ENCODE data around the gene GRAMD2B. TPM values are rescaled to one million over a fixed set of nuclear protein-coding genes. Genes with fewer than 3 reads are reported as not detected.

The GRAMD2B gene
- total and polyA plus RNA-seq, 2 of the 8 experiments (the other 6 are each of a cell fraction or from before 2014, with no cell fraction given) = 6.4 to 9.4 TPM

DNA sequence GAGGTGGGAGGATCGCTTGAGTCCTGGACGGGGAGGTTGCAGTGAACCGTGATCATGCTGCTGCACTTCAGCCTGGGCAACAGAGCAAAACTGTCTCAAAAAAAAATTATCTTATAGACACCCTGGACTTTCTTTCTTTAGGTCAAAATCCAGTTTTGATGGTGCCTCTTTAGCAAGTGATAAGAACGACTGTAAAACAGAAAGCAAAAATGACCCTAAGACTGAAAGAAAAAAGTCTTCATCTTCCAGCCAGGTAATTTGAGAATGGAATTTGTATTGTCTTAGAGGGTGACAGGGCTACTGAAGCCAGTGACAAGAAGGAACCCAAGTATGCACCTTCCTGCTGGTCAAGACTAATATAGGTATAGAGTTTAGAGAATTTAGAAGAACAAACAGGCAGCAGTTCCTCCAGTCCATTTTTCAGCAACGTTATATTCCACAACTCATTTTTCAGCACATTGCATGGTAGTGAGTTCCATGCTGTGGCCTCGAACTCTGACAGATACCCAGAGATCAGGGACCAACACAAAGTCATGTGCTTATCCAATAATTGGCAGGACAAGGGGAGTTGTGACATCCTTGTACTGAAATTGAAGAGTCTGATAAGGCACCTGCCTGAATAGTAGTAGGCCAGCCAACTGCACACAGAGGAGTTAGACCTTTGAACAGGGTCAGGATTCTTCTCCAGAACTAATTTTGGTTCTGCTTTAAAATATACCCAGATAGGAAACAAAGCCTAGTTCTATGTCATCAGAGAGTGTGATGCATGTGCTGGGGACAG lies 46.5 kb downstream of the GRAMD2B start:
- peaks cover 0 to 31% (median 6%) of the 10 kb centered on the region in 4 experiments; a peak in 4 of 8 replicates for H3K36me3 ChIP-seq (ENCODE audit: control insufficient read depth in 2 of 4, insufficient read depth in 4 of 4, low read length in 3 of 4)
- H3K18ac ChIP-seq (ENCODE audit: extremely low read depth, low read length) = no peak overlapping the region
- H3K23me2 ChIP-seq (ENCODE audit: low read depth, low read length) = no peaks in the 10 kb centered on the region
- no peak overlapping the region for H2BK120ac ChIP-seq (replicated peaks; ENCODE audit: low read depth, low read length)
- no peaks in the 10 kb centered on the region for H3K79me2 ChIP-seq (ENCODE audit: control insufficient read depth in 1 of 2, insufficient read depth in 2 of 2, low read length in 2 of 2)
- peaks cover 0 to 2% of the 10 kb centered on the region in 2 experiments for H4K20me1 ChIP-seq (replicated peaks in 1 of 2; ENCODE audit: control insufficient read depth in 1 of 2, insufficient read depth in 2 of 2, low read length in 2 of 2)
- 91% methylated on average over 6 of the region's 6 CpGs; no CpG with 5 or more reads in 1 of the 2 experiments for WGBS, 2 experiments (ENCODE audit: extremely low coverage in 1 of 2, insufficient coverage in 1 of 2, insufficient read length in 1 of 2, insufficient replicate concordance in 2 of 2, low coverage in 1 of 2, low lambda C conversion rate in 2 of 2, missing lambda C conversion rate in 1 of 2)
- no peak overlapping the region for H3K4ac ChIP-seq (replicated peaks; ENCODE audit: insufficient read length, low read depth, low read length)
- H3K14ac ChIP-seq (ENCODE audit: insufficient read length) = no peak overlapping the region
- no peak overlapping the region for H4K5ac ChIP-seq (ENCODE audit: insufficient read length, low read depth, low read length)
- no peak overlapping the region for H4K8ac ChIP-seq (ENCODE audit: extremely low read depth, insufficient read depth, low read length)
- peaks cover 3 to 12% (median 4%) of the 10 kb centered on the region in 4 experiments; a peak in 6 of 7 replicates for H3K4me1 ChIP-seq (replicated peaks in 1 of 4; ENCODE audit: control insufficient read depth in 3 of 4, insufficient read depth in 4 of 4, low read length in 3 of 4)
- H3K27ac ChIP-seq (ENCODE audit: low read depth, low read length) = no peak overlapping the region
- H2BK20ac ChIP-seq (ENCODE audit: low read length) = no peak overlapping the region
- POLR2A ChIA-PET (ENCODE audit: partially characterized antibody) = no interaction called here
- H3K27me3 ChIP-seq (replicated peaks in 1 of 4; ENCODE audit: control insufficient read depth in 3 of 4, extremely low read depth in 1 of 4, insufficient read depth in 3 of 4, low read length in 3 of 4) = no peaks in the 10 kb centered on the region; a peak in 1 of 7 replicates
- H2BK12ac ChIP-seq (ENCODE audit: low read depth, low read length) = no peak overlapping the region
- no peak overlapping the region for H2BK15ac ChIP-seq (ENCODE audit: low read length)
- no peak overlapping the region for H4K91ac ChIP-seq (replicated peaks; ENCODE audit: insufficient read length, low read length)
- no peak for DNase-seq (ENCODE audit: low read depth in 1 of 2, low spot score in 2 of 2)
- H2BK5ac ChIP-seq (ENCODE audit: low read depth, low read length) = no peak overlapping the region
- no peak overlapping the region for H3K56ac ChIP-seq (replicated peaks; ENCODE audit: insufficient read length, low read depth, low read length)
- no peak overlapping the region for H2AFZ ChIP-seq (ENCODE audit: low read length)
- H3K79me1 ChIP-seq (ENCODE audit: low read depth, low read length) = peaks cover 2% of the 10 kb centered on the region; the same call in 1 of the 2 replicates
- FAIRE-seq = no peak
- H3K4me2 ChIP-seq (ENCODE audit: insufficient read depth in 1 of 2, low read depth in 2 of 2, low read length in 2 of 2) = no peak overlapping the region
- H2AK5ac ChIP-seq (ENCODE audit: low read depth, low read length) = no peak overlapping the region
- no peak overlapping the region for H3K9ac ChIP-seq (replicated peaks in 1 of 4; ENCODE audit: extremely low read depth in 1 of 4, low read depth in 3 of 4, low read length in 3 of 4)
- no peak overlapping the region for H3K4me3 ChIP-seq (ENCODE audit: extremely low read depth in 1 of 4, insufficient read depth in 2 of 4, low read depth in 3 of 4, low read length in 4 of 4)
- no peaks in the 10 kb centered on the region for H3K9me3 ChIP-seq (ENCODE audit: insufficient read depth in 2 of 2, low read depth in 1 of 2, low read length in 1 of 2)
- CTCF ChIA-PET (ENCODE audit: partially characterized antibody) = no interaction called here
- no peak overlapping the region for H3K23ac ChIP-seq (ENCODE audit: insufficient read length)
- TF ChIP-seq GABPA (IDR thresholded peaks at IDR 0.05; ENCODE audit: borderline replicate concordance, insufficient read depth, low read length) (no peak), SIRT6 (IDR thresholded peaks at IDR 0.05; ENCODE audit: low read length) (no peak), SAP30 (IDR thresholded peaks at IDR 0.05; ENCODE audit: insufficient read depth, insufficient replicate concordance, low read length) (no peak), SP2 (IDR thresholded peaks at IDR 0.05; ENCODE audit: low read length) (no peak), POLR2A (IDR thresholded peaks at IDR 0.05; ENCODE audit: control extremely low read depth in 1 of 2, low read depth in 2 of 2, low read length in 2 of 2) (no peak), ASH2L (IDR thresholded peaks at IDR 0.05; ENCODE audit: low read length) (no peak), EZH2 (IDR thresholded peaks at IDR 0.05; ENCODE audit: low read depth, low read length, severe bottlenecking) (no peak), KDM1A (IDR thresholded peaks at IDR 0.05; ENCODE audit: borderline replicate concordance, low read length) (no peak), SIX5 (IDR thresholded peaks at IDR 0.05; ENCODE audit: low read depth, low read length) (no peak), RBBP5 (IDR thresholded peaks at IDR 0.05; ENCODE audit: borderline replicate concordance, low read depth, low read length) (no peak), RXRA (IDR thresholded peaks at IDR 0.05; ENCODE audit: insufficient read depth, low read depth, low read length) (no peak), TCF12 (IDR thresholded peaks at IDR 0.05; ENCODE audit: low read depth, low read length) (no peak), CHD1 (IDR thresholded peaks at IDR 0.05; ENCODE audit: low read depth, low read length) (no peak), CTBP2 (IDR thresholded peaks at IDR 0.05; ENCODE audit: borderline replicate concordance, insufficient read depth, insufficient read length, low read length) (no peak)

Data from H1 (cell line).